Embryonic facial prominence (tissue), 1 donor: ENCODE results near the gene GNG13.
"Not testable (repeated sequence)": the region's sequence is repeated elsewhere in the genome, so short reads cannot be mapped to it uniquely, and the experiment has no call there.

Experiments
- DNase-seq: peaks from one replicate; pipeline ENCODE4 v3.0.0-alpha.2; 2016; ENCODE audit errors: extremely low spot score

Gene GNG13

GRCh38 chr16:761625-762513, 38.7 kb downstream of the GNG13 start:
- DNase-seq: no peak

DNA sequence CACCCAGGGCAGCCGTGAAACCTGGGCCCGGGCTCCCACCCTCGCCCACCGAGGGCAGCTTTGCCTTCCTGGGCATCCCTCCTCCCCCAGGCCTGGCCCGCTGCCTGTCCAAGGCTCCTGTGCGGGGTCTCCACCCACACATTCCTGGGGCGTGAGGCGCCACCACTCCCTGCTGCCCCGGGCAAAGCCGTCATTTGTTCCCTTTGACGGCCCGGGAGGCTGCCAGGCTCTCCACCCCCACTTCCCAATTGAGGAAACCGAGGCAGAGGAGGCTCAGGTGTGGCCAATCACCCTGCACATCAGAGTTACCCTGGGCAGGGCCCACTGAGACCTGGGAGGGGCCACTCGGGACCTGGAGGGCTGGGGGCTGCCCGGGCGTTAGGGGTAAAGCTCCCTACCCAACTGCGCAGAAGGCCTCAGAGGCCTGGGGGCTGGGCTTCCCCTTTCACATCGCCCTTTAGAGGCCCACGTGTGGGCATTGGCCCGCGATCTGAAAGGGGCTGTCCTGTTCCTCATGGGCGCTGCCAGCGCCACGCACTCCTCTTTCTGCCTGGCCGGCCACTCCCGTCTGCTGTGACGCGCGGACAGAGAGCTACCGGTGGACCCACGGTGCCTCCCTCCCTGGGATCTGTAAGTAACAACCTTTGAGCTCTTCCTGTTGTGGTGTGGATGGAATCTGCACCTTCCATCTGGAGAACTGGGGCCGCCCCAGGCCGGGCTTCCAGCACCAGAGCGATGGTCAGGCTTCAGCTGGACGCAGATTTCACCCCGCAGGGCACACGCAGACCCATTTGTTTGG, 39.8 kb downstream of the GNG13 start, which contains the start of gene MSLN:
Gene MSLN (plus strand): TSS at position 190 of the 799 bp plus-strand sequence. CDS start 1,947 bp downstream, outside the sequence.
- DNase-seq: no peak

GRCh38 chr16:760065-760464, 40.5 kb downstream of the GNG13 start:
- DNase-seq: no peak

DNA sequence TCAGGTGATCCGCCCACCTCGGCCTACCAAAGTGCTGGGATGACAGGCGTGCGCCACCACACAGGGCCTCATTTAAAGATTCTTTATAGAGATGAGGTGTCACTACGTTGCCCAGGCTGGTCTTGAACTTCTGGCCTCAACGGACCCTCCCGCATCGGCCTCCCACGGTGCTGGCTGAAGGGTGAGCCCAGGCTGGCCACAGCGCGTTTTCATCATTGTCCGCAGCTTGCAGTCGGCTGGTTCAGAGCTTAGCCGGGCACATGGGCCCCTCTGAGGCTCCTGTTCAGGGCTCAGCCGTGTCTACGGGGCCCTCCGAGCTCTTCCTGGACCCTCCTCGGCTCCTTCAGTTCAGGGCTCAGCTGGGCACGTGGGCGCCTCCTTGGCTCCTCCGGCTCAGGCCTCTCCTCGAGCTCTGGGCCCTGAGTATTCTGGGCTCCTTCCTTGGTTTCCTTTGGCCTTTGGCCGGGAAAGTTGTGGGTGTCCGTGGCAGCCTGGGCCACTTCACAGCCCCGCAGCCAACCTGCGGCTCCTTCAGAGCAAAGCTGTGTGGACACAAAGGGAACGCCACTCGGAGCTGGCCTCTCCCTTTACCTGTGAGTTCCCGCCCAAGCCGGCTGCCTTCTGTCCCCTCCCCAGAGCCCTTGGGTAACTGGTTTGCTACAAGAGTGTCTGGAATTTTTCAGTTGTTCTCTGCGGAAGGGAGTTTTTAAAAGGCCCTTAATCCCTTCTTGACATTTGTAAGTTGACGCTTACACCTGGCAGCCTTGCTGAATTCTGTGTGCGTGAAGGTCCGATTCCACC, 41.2 kb downstream of the GNG13 start:
- no peak for DNase-seq

- no peak for DNase-seq
Observed at GRCh38 chr16:756428-756827, 44.1 kb downstream of the GNG13 start.

GRCh38 chr16:754656-755055, 45.9 kb downstream of the GNG13 start:
- no peak for DNase-seq

DNA sequence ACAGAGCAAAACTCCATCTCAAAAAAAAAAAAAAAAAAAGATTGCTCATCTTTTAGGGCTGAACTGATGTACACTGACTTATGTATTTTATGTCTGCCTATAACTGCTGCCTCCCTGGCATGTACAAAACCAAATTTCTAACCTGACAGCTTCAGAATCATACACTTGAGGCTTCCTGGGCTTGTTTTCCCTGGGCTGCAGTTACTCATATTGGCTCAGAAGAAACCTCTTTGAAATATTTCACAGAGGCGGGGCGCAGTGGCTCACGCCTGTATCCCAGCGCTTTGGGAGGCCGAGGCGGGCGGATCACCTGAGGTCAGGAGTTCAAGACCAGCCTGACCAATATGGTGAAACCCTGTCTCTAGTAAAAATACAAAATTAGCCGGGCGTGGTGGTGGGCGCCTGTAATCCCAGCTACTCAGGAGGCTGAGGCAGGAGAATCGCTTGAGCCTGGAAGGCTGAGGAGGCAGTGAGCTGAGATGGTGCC, 46.4 kb downstream of the GNG13 start:
- not testable (repeated sequence) for DNase-seq

- no peak for DNase-seq
Observed at GRCh38 chr16:752007-752312, 48.6 kb downstream of the GNG13 start.

DNA sequence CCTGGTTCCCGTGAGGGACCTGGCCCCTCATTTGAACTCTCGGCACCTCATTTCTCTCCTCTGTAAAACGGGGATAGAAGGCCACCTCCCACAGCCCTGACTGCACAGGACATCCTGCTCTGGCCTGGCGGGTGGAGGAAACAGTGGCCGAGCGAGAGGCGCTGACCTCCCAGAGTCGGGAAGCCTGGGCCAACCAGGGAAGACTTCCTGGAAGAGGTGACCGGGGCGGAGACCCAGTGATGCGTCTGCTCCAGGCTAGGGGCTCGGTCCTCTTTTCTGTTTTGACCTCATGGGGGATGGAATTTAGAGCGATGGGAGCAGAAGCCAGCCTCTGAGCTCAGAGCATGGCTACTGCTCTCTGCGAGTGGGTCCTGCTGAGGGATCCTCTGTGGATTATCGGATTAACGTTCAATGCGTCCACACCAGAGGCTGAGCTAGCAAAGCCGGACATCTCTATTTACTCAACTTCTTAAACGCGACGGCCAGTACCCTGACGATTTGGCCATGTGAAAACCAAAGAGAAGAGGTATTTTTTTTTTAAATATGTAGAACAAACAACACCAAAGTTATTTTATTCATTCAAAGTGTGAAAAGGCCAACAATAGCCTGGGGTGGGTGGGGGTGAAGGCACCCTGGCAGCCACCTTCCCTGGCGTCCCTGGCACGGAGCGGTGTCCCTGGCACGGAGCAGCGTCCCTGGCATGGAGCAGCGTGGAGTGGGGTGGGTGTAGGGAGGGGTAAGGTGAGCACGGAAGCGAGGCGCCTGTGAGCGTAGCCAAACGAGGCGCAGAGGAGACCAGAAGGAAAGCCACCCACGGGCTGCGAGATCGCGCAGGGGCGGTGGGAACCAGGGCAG, 49.2 kb downstream of the GNG13 start:
- no peak for DNase-seq

GRCh38 chr16:750485-750884, 50.0 kb downstream of the GNG13 start:
- no peak for DNase-seq

DNA sequence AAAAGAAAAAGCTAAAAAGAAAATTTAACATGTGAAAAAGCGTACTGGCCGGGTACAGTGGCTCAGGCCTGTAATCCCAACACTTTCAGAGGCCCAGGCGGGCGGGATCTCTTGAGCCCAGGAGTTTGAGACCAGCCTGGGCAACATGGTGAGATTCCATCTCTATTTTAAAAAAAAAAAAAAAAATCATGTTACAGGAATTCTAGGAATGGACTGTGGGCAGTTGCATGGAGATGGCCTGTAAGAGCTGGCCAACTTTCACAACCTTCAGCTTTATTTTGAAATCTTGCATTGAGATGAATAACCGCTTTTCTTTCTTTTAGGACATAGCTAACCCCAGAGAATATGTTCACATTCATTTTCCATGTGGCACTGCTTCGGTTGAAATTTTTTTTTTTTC, 51.5 kb downstream of the GNG13 start:
- no peak for DNase-seq
